DMS 273 (cell line): ENCODE measurements around the gene PM20D1.

Experiments used
- DNase-seq: peaks from one replicate; lab custom pipeline; 2025; ENCODE audit not compliant: unreplicated experiment; lab: John Stamatoyannopoulos, UW

The PM20D1 gene

DNA sequence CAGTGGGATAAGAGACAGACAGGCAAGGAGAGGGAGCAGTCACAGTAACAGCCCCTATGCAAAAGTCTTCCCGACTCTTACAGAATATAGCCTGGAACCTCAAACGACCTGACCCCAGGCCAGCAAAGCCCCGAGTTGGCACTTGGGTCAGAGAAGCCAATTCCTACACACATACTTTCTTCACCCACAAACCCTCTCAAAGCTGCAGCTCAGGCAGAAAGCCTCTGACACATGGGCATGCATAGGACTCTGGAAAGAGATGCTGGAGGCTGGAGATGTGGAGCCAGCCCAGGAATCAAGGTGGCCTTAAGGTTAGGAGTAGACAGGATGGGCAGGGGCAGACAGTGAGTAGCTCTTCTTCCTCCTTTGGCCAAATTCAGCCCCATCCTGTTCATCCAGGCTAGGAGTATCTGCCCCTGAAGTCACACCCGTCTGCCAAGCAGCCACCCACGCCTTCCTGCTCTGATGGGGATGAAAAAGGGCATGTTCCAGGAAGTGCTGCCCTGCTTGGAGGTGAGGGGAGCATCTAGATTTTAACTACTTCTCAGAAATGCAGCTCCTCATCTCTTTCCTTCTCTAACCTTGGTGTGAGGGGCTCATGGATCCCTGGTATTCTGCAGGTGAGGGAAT lies 44.7 kb downstream of the PM20D1 start:
- no peak for DNase-seq

DNA sequence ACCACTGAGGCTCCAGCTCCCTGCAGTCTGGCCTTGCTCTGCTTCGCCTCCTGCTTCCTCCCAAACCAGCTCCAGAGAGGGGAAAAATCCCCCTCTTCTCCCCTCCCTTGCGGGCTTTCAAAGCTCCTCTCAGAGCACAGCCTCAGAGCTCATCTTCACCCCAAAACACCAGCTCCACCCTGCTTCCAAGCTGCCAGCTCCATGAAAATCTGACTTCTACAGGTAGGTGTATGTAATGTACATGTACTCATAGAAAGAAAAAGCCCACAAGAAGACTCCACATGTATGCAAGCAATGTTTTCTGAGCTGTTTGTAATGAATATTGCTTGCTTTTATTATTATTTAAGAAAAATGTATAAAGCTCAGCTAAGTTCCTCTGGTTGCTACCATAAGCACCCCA lies 45.3 kb downstream of the PM20D1 start:
- DNase-seq = no peak

DNA sequence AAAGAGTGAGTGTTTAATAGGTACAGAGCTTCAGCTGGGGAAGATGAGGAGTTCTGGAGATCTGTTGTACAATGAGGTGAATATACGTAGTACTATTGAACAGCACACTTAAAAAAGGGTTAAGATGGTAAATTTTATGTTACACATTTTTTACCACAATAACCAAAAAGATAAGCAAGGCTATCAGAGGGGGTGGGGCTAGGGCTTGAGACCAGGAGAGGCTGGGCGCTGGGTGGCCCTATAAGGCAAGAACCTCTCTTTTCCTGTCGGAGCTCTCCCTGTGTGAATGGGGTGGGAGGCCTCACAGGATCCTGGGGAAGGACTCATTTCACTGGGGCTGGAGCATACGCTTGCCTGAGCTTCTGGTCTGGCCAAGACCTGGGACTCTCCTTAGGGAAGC lies 45.9 kb downstream of the PM20D1 start:
- DNase-seq = no peak

DNA sequence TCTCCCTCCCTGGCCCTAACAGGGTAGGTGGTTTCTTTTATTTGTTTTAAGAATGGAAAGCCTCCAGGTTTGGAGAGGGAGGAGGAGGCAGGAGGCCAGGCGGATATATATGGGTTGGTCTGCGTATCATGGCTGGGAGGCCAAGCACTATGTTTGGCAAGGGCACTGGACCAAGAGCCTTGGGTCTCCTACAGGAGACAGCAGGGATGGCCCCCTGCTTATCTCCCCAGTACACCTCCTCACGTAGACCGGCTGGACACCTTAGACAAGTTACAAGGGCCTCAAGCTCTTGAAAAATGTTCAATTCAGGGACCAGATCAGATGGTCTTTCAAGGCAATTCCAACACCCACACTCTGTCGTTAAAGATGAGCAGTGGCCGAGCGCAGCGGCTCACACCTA lies 47.9 kb downstream of the PM20D1 start:
- DNase-seq = no peak

DNA sequence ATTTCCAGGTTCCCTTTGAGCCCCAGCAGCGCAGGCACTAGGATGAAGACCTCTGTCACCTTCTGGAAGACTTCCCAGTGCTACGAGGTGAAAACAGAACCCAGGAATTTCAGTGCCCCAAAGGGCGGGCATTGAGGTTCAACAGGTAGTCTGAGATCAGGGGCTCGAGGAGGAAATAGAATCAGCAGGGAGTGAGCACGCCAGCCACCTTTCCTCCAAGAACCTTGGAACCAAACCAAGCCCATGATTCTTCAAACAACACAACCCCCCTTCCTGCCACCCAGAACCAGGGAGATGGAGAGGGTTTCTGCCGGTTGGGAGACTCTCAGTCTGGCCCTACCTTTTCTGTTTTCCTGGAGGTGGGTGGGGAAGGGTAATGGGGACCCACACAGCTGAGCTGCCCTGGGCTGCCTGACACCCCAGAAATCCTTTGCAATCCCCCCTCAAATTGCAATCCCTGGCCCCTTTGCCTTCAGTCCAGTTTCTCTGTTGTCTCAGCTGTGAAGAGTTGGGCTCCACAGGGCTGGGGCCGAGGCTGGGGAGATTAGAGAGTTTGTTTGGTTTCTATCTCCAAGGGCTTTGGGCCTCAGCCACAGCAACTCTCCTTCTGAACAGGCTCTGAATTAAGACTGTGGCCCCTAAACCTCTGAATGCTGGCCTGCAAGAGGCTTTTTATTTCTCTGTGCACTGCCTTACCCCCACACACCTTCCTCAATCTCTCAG lies 48.8 kb downstream of the PM20D1 start:
- DNase-seq = no peak

DNA sequence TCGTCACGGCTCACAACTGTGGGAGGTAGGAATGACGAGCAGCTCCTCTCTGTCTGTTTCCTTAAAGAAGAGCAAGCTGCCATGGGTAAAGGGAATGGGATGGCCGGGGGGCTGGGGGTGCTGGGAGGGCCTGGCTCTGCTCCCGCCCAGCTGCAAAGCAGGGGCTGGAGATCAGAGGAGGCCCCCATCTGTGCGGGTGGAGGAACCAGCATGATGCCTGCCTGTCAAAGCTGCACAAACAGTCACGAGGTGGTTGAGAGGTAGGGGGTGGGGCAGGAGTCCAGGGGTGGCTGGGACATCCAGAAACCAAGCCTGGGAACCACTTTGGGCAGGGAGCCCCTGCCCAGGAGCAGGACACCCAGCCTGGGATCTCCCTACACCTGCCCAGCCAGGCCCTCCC lies 49.5 kb downstream of the PM20D1 start:
- DNase-seq = peak; percentile 17

DNA sequence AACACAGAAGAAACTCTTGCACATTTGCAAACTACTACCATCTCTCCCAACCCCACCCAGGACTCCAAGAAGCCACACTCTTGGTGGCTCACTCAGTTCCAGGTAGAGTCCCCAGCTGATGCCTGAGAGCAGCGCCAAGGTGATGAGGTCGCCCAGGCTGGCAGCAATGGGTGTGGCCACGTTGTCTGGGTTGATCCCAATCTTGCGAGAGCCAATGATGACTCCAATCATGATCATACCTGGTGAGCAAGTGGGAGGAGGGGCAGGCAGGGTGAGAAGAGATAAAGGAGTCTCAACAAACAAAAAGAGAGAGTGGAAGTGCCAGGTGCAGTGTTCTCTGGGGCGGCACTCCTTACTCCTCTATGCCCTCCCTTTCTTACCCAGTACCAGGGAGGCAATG lies 51.4 kb downstream of the PM20D1 start:
- DNase-seq = no peak

DNA sequence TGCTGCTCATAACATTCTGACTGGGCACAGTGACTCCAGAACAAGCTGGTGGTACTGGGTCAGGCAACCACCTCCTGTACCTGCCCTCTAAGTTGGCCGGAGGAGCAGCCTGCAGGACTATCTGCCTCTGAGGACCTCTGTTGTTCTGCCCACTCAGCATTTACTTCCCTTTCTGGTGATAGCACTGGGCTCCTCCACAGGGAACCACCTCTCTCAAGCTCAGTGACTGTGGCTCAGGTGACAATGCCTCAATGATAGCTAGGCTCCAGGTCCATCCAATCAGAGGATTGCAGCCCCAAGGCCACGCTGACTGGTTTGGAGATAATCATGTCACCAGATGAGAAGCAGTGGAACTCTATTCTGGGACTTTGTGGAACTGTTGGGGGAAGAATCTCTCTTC lies 52.8 kb downstream of the PM20D1 start:
- DNase-seq = no peak

DNA sequence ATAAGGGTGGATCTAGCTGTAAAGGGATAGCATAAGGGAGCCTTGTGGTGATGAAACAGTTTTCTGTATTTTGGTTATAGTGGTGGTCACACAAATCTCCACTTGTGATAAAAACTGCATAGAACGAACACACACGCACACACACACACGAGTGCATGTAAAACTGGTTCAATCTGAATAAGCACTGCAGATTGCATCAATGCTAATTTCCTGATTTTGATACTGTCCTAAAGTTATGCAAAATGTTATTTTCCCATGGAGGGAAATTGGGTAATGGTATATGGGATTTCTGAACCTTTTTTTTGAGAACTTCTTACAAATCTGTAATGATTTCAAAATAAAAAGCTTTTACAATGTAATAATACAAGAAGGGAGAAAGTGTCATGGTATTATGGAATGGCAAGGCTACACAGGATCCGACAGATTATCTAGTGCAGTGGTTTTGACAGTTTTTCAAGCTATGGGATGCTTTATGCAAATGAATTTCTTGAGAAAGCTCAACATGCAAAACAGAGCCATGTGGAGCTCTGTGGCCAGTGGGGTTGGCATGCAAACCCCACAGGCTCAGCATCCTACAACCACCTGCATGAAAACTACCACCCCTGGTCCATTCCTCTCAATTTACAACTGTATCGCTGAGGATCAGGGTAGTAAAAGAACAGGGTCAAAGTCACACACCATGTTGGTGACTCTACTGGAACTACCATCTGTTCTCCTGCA lies 55.8 kb downstream of the PM20D1 start:
- DNase-seq = no peak

DNA sequence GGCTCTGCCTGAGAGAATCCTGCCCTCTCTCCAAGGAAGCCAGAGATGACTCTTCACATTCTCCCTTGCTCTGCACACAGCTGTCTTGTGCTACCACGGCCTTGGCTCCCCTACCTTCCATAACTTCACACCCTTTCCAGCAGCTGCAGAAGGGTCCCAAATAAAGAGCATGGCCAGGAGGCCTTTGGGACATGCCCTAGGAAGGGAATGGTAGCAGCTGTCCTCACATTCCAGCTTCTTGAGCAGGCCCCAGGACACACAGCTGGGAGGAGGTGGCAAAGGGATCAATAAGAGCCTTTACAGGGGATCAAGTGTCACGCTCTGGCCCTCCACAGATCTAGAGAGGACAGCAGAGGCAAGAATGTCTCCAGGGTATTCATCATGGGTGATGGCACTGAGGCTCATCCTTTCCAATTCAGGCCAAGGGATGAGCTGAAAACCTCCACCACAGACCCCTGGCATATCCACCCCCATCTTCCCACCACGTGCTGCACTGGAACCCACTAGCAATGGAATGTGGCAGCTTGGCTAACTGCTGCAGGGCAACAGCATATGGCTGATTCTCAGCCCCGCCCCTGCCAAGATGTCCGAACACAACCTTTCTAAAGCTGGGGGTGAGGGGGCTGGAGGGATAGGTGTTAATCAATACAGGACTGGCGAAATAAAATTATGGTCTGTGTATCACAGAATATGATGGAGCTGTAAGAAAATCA lies 56.8 kb downstream of the PM20D1 start:
- DNase-seq = peak; percentile 68

DNA sequence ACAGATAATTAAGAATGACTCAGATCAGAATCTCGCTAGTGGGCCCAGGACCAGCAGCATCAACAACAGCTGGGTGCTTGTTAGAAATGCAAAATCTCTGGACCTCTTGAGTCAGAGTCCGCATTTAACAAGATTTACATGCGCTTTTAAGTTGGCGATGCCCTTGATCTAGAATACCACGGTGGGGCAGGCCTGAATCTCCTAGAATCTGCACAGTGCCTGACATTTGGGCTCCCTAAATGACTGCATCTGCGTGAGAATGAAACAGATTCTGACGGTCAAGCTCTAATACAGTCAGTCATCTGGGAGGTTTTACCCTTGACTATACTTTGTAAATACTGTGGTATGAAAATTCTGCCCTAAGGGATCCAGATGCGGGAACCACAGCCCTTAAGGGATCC lies 57.5 kb downstream of the PM20D1 start:
- DNase-seq = peak; percentile 50

DNA sequence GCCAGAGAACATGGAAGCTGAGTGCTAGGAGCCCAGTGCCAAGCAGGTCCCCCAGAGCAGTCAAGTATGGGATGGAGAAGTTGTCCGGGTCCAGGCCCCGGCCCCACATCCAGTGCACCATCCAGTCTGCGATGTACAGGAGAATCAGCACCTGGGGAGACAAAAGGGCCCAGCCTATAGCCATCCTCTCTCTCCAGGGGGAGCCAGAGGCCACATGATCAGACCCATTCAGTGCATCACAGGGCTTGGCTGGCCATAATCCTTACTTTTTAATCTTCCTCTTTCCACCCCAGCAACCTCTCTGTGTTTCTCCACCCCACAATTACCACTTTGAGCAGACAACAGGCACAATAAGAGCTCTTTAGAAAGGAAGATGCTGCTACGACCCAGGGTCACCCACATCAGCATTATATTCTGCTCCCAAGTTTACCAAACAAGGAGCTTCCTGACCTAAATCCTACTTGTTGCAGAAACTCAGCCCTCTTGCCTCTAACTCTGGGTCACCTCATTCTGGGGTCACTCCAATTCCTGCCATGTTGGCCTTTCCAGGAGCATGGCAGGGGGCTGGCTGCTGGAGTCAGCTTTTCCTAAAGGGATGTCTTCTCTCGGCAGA lies 58.3 kb downstream of the PM20D1 start:
- peak; percentile 82 for DNase-seq

DNA sequence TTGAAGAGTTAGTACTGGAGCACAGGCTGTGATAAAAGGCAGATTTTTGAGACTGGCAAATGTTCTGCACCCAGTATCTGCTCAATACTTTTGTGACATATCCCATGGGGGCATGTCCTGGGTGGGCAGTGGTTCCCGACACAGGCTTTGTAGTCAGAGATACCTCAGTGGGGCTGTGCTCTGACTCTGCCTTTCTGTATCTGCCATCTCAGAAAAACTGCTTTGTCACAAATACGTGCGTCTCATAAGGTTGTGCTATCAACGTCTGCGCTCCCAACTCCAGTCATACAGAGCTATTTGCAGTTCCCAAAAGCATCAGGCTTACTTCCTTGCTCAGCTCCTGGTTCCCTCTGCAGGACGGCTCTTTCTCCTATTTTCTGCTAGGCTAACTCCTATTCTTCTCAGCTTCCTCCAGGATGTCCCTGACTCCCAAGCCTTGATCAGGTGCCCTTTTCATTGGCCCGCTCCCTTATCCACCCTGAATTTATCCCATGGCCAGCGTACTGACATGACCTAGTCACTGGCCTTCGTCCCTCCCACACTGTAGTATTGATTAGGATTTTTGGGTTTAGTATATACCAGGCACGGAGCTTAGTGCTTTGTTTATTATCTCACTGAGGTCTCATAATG lies 62.5 kb downstream of the PM20D1 start:
- DNase-seq = no peak

DNA sequence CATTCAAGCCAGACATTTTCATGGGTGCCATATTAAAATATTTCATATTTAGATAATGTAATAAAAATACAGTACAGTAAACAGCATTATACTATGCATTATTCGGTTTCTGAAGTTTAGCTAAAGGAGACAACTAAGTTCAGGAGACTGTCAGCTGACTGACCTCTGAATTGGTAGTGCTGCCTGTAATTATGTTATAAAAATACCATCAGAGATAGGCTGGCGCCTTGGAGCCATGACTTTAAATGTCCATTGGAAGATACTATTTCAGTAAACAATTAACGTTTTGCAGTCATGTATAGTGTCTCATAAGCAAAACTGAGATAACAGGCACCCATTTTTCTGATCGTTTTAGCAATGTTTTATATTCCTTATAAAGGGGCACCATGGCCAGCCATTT lies 63.3 kb downstream of the PM20D1 start:
- DNase-seq = no peak

DNA sequence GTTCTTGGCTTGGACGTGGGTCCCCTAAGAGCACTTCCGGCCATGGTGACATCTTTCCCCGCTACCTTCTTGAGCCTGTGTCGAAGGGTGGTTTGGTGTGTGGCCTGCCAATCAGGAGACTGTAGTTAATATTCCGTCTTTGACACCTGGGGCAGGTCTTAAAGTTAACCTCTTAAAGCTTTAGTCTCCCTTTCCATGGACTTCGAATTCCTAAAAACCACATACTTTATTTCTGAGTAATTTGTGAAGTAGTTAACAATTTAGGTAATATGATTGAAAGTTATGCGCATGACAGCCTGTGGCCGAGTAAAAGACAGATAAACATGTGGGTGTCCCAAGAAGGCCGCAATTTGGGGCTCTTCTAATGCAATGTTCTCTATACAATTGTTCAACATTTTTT lies 64.5 kb downstream of the PM20D1 start:
- no peak for DNase-seq

DNA sequence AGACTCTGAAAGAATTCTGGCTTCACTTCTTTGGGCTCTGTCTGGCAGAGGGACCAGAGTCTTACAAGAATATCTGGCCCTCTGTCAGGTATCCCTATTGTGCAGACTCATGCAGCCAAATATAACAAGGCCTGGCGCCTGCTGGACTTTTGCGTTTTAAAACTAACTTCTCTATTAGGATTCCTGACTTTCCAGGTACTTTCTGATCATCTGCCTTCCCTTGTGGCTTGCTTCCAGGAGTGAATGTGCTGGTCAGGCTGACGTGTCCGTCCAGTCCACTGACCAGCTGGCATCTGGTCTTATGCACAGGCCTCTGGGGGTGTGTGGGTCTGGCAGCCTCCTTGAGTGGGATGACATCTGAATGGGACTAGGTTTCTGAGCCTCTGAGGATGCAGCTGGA lies 66.0 kb downstream of the PM20D1 start:
- DNase-seq = no peak

DNA sequence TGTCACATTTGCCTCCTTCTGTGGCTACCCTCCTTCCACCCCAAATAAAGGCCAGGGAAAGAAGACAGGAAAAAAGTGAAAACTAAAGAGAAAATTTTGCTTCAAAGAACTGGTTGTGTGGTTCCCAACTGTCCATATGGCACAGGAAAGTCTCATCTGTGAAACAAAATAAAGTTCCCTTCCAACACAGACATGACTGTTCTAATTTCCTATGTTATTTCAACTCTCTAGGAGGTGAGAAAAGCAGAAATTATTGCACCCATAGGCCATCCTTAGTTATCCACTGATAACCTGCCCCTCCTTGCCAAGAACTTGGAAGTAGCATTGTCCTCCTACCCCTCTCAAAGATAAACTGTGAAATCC lies 66.5 kb downstream of the PM20D1 start:
- DNase-seq = no peak

DNA sequence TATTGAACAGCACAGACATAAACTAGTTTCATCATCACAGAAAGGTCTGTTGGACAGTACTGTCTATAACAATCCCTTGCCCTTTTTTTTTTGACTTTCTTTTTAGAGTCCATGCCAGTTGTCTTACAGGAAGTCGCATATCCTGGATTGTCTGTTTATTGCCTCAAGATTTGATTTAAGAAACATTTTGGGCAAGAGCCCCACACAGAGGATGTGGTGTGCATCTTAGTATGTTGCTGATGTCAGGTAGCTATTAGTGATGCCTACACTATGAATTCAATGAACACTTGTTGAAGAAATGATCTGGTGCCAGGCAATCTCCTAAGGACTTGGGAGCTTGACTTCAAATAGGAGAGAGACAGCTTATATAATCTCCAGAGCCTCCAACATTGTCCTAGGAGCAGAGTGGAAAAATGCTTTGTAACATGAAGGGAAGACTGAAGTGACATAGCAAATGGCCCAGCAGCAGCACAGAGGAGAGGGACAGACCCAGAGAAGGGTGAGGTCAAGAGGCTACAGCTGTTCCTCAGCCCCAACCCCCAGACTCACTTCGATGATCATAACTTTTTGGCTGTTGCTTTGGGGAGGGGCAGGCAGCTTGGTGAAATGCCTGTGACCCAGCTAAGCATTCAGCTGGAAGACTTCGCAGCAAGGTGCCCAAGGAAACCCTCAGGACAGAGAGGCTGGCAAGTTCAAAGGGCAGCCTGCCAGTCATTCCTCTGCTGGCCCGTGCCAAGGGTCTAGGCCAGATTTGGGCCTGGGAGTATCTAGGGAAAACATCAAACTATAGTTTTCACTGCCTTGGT lies 67.1 kb downstream of the PM20D1 start:
- DNase-seq = no peak

DNA sequence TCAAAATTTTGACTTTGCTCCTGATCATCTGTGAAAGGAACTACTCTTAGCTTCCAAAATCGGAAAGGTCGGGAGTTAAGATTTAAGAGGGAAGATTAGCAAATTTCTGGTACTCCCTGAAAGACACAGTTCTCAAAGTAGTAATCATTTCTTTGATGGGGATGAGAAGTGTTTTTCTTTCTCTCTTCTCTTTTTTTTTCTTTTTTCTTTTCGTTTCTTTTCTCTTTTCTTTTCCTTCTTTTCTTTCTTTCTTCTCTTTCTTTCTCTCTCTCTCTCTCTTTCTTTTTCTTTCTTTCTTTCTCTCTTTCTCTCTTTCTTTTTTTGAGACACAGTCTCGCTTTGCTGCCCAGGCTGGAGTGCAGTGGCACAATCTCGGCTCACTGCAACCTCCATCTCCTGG lies 69.6 kb downstream of the PM20D1 start:
- no peak for DNase-seq
